Effector memory CD4-positive, alpha-beta T cell (primary cell): Measurements from ENCODE around the gene PRSS50.

Experiments used
- DNase-seq, 3 donors: peaks; one replicate each; pipeline ENCODE4 v3.0.0-alpha.2; 2020
- H3K27ac ChIP-seq: 2 replicates; pipeline ENCODE4 v1.7.0; 2013; ENCODE audit warnings: mild to moderate bottlenecking, low read length, moderate library complexity; ENCODE audit not compliant: insufficient read depth, poor library complexity, severe bottlenecking
- H3K27me3 ChIP-seq: replicated peaks from 2 replicates; pipeline ENCODE4 v1.7.0; 2013; ENCODE audit warnings: mild to moderate bottlenecking, low read length; ENCODE audit not compliant: insufficient read depth, control insufficient read depth, poor library complexity, severe bottlenecking
- H3K36me3 ChIP-seq: 2 replicates; pipeline ENCODE4 v1.7.0; 2013; ENCODE audit warnings: mild to moderate bottlenecking, low read length, moderate library complexity; ENCODE audit not compliant: control insufficient read depth, insufficient read depth
- H3K4me1 ChIP-seq: 2 replicates; pipeline ENCODE4 v1.7.0; 2013; ENCODE audit warnings: low read length, mild to moderate bottlenecking; ENCODE audit not compliant: control insufficient read depth, insufficient read depth, poor library complexity, severe bottlenecking
- H3K4me3 ChIP-seq: 2 replicates; pipeline ENCODE4 v1.7.0; 2013; ENCODE audit warnings: low read length, low read depth, mild to moderate bottlenecking; ENCODE audit not compliant: insufficient read depth, poor library complexity, severe bottlenecking
- H3K9me3 ChIP-seq: 2 replicates; pipeline ENCODE4 v1.7.0; 2013; ENCODE audit warnings: mild to moderate bottlenecking, low read length, moderate library complexity; ENCODE audit not compliant: control insufficient read depth

Gene PRSS50

GRCh38 chr3:46725621-46726314 lies 8.1 kb upstream of the PRSS50 start:
- H3K4me1 ChIP-seq = no peaks in the 10 kb centered on the region
- DNase-seq = no peak
- no peak overlapping the region for H3K4me3 ChIP-seq
- no peak overlapping the region for H3K27ac ChIP-seq
- no peaks in the 10 kb centered on the region for H3K36me3 ChIP-seq
- H3K27me3 ChIP-seq = no peaks in the 10 kb centered on the region
- no peaks in the 10 kb centered on the region for H3K9me3 ChIP-seq

DNA sequence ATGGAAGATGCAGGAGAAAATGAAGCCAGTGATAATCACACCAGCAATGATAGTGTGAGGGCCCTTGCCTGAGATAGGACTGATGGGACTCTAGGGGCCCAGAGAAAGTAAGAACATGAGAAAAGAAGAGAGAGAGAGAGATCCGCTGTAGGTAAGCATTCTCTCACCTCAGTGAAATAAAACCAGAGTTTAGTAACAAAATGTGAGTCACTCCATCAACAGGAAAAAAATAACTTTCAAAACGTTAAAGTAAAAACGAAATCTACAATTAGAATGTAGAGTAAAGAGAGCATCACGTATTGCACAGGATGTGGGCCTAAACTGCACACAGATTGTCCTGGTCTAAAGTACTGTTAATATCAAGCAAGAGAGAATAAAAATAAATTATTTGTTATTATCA lies 6.8 kb upstream of the PRSS50 start:
- Histone ChIP-seq H3K36me3 (no peaks in the 10 kb centered on the region), H3K4me1 (no peaks in the 10 kb centered on the region), H3K27me3 (no peaks in the 10 kb centered on the region), H3K9me3 (no peaks in the 10 kb centered on the region), H3K4me3 (no peak overlapping the region), H3K27ac (no peak overlapping the region)
- DNase-seq = no peak

DNA sequence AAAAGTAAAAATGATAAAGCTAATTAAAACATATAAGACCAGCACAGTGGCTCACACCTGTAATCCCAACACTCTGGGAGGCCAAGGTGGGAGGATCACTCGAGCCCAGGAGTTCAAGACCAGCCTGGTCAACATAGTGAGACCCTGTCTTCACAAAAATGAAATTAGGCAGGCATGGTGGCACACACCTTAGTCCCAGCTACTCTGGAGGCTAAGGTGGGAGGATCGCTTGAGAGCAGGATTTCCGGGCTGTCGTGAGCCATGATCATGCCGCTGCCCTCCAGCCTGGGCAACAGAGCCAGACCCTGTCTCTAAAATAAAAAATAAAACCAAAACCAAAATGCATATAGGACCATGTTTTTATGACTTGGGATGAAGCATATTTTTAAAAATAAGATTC lies 4.8 kb upstream of the PRSS50 start:
- H3K27me3 ChIP-seq = no peaks in the 10 kb centered on the region
- DNase-seq = no peak
- H3K27ac ChIP-seq = no peak overlapping the region
- H3K36me3 ChIP-seq = no peaks in the 10 kb centered on the region
- H3K4me3 ChIP-seq = no peak overlapping the region
- H3K4me1 ChIP-seq = no peaks in the 10 kb centered on the region
- H3K9me3 ChIP-seq = no peaks in the 10 kb centered on the region

DNA sequence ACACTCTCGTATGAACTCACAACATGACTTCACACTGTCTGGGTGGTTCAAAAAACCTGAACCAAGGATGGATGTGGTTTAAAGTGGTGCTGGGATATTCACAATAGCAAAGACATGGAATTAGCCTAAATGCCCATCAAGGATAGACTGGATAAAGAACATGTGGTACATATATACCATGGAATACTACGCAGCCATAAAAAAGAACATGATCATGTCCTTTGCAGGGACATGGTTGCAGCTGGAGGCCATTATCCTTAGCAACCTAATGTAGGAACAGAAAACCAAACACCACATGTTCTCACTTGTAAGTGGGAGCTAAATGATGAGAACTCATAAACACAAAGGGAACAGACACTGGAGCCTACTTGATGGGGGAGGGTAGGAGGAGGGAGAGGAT lies 3.3 kb upstream of the PRSS50 start:
- H3K36me3 ChIP-seq = no peaks in the 10 kb centered on the region
- H3K4me1 ChIP-seq = no peaks in the 10 kb centered on the region
- no peak overlapping the region for H3K4me3 ChIP-seq
- no peaks in the 10 kb centered on the region for H3K9me3 ChIP-seq
- H3K27me3 ChIP-seq = no peaks in the 10 kb centered on the region
- no peak overlapping the region for H3K27ac ChIP-seq
- DNase-seq = no peak

DNA sequence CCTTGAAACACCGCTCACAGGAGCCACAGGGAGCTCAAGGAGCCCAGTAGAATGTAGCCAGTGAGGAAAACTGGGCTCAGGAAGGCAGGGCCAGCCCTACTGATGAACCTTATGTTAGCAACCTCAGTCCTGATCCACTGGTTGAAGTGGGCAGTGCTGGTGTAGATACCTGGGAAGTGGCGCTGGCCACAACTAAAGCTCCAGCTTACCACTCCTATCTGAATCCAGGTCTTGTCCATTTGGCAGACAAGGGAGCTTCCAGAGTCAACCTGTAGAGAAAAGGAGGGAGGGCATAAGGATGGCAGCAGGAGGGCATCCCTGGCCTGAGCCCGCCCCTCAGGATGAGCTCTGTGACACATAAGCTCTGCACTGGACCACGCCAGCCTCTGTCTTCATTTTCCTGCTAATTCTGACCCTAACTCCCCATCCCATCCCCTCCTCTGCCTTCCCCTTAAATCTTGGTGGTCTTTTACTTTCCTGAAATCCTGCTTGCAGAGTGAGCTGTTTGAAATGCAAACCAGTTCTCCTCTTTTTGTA lies 2.1 kb upstream of the PRSS50 start:
- no peak overlapping the region for H3K27ac ChIP-seq
- no peaks in the 10 kb centered on the region for H3K36me3 ChIP-seq
- no peak for DNase-seq
- no peaks in the 10 kb centered on the region for H3K27me3 ChIP-seq
- H3K9me3 ChIP-seq = no peaks in the 10 kb centered on the region
- no peaks in the 10 kb centered on the region for H3K4me1 ChIP-seq
- no peak overlapping the region for H3K4me3 ChIP-seq

DNA sequence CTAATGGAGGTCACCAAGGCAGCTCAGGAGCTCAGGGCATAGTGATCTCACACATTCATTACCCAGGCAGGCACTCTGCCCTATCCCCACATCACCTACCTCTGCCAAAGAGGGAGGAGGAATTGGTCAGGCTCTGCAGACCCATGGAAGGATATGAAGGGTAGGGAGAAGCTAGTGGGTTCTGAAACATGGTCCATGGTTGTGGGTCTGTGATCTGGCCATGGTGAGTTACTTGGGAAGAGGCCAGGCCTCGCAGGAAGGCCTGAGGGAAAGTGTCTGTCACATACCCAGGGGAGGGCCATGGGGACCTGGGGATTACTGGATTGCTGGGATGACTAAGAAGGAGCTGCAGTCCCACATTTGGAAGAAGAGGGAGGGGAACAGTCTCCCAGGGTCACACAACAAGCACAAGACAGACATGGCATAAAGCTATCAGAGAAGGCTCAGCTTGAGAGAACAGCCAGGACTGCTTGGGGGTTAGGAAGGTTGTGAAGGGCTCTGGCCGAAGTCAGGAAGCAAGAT lies 1.4 kb upstream of the PRSS50 start:
- no peaks in the 10 kb centered on the region for H3K36me3 ChIP-seq
- no peaks in the 10 kb centered on the region for H3K4me1 ChIP-seq
- H3K27me3 ChIP-seq = no peaks in the 10 kb centered on the region
- no peak overlapping the region for H3K4me3 ChIP-seq
- no peak for DNase-seq
- no peak overlapping the region for H3K27ac ChIP-seq
- H3K9me3 ChIP-seq = no peaks in the 10 kb centered on the region

DNA sequence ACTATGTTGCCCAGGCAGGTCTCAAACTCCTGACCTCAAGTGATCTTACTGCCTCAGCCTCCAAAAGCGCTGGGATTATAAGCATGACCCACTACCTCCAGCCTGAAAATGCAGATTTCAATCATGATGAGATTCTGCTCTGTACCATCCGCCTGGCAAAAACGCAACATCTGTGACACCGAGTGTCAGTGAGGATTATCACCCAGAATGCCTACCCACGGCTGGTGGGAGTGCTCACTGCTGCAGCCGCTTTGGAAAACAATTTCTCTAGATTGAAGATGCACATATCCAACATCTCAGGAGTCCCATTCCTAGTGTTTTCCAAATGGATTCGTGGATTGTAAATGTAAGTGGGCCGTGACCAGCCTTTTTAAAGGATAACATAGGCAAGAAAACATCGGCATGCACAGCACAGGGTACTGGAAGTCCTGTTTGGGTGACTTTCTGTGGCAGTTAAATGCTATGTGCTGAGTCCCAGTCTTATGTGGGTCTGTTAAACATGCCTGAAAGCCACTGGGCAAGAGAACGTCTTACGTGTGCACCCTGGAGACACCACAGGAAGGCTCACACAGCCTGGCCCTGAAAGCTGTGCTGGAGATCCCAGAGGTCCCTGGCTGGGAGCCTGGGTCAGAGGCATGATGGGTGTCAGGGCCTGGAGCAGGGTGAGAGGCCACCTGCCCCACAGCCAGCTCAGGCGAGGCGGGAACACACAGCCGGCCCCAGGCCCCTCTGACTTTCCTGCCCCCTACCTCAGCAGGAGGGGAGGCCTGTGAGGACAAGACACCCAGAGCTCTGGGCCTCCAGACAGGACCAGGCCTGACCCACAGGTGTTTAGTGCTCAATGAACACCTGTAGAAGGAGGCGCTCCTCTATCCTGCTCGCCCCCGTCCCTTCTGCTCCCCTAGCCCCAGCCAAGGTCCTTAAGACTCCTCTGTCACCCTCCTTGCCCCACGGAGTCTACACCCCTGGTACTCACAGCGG lies 918 bp downstream of the PRSS50 start:
- Histone ChIP-seq H3K27ac (no peak overlapping the region), H3K4me3 (no peak overlapping the region), H3K36me3 (no peaks in the 10 kb centered on the region), H3K4me1 (no peaks in the 10 kb centered on the region), H3K27me3 (no peaks in the 10 kb centered on the region), H3K9me3 (no peaks in the 10 kb centered on the region)
- no peak for DNase-seq

DNA sequence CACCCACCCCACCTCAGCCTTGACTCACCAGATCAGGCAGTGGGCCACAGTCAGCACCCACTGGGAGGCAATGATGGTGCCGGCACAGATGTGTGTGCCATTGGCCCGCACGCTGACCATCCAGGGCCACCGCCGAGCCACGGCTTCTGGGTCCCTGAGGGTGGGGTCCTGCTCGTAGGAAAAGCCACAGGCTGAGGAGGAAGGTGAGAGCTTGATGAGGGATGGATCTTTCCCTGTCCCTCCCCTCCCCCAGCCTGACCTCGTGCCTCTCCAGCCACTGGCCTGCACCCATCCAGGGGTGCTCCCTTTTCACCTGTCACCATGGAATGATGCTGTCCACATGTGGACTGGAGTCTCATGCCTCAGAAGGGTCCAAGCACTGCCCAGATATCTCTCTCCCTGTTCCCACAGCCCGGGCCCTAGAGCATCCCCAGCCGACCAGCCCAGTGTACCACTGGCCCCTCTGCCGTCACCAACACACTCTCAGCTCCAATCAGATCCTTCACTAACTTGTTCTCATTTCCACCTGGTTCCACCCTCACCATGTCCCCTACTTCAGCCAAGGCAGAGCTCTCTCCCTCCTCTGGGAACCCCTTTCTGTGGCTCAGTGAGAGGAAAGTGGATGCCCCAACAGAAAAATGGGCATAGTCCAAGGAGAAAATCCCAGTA lies 2.0 kb downstream of the PRSS50 start:
- Histone ChIP-seq H3K4me3 (no peak overlapping the region), H3K36me3 (no peaks in the 10 kb centered on the region), H3K27ac (no peak overlapping the region), H3K4me1 (no peaks in the 10 kb centered on the region), H3K9me3 (no peaks in the 10 kb centered on the region), H3K27me3 (no peaks in the 10 kb centered on the region)
- no peak for DNase-seq

GRCh38 chr3:46714728-46715506 lies 2.8 kb downstream of the PRSS50 start:
- Histone ChIP-seq H3K4me1 (no peaks in the 10 kb centered on the region), H3K27ac (no peak overlapping the region), H3K36me3 (no peaks in the 10 kb centered on the region), H3K27me3 (no peaks in the 10 kb centered on the region), H3K9me3 (no peaks in the 10 kb centered on the region), H3K4me3 (no peak overlapping the region)
- DNase-seq = no peak
